ENCODE measurements around the gene RGS7. TPM values are rescaled to one million over a fixed set of nuclear protein-coding genes. Genes with fewer than 3 reads are reported as not detected.
A peak's percentile ranks its signal among the peaks of the same experiment; 100 is the strongest.

Gene RGS7
- total RNA-seq, 1 donor, result 0.36 TPM

- Histone ChIP-seq H3K4me2 (ENCODE audit: insufficient read depth, low read length) (no peak overlapping the region), H4K20me1 (ENCODE audit: insufficient read depth, low read length) (no peaks in the 10 kb centered on the region), H3K27me3 (ENCODE audit: insufficient read depth, low read length) (no peaks in the 10 kb centered on the region), H3K9me3 (ENCODE audit: low read depth, low read length) (no peaks in the 10 kb centered on the region), H3K27ac (ENCODE audit: low read depth, low read length) (no peak overlapping the region), H3K4me1 (ENCODE audit: insufficient read depth, low read length) (peaks cover 9% of the 10 kb centered on the region), H3K36me3 (ENCODE audit: insufficient read depth, low read length) (no peaks in the 10 kb centered on the region), H3K4me3 (ENCODE audit: insufficient read depth, low read length) (no peak overlapping the region), H2AFZ (ENCODE audit: low read length) (no peak overlapping the region), H3K79me2 (ENCODE audit: insufficient read depth, low read length) (no peaks in the 10 kb centered on the region)
- TF ChIP-seq, protein P1, sequence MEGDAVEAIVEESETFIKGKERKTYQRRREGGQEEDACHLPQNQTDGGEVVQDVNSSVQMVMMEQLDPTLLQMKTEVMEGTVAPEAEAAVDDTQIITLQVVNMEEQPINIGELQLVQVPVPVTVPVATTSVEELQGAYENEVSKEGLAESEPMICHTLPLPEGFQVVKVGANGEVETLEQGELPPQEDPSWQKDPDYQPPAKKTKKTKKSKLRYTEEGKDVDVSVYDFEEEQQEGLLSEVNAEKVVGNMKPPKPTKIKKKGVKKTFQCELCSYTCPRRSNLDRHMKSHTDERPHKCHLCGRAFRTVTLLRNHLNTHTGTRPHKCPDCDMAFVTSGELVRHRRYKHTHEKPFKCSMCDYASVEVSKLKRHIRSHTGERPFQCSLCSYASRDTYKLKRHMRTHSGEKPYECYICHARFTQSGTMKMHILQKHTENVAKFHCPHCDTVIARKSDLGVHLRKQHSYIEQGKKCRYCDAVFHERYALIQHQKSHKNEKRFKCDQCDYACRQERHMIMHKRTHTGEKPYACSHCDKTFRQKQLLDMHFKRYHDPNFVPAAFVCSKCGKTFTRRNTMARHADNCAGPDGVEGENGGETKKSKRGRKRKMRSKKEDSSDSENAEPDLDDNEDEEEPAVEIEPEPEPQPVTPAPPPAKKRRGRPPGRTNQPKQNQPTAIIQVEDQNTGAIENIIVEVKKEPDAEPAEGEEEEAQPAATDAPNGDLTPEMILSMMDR (IDR thresholded peaks at IDR 0.05; ENCODE audit: extremely low read depth, low read depth, low read length), result no peak
- DNase-seq (ENCODE audit: insufficient read length, low spot score, missing footprints), result no peak
These were observed 585.6 kb downstream of the RGS7 start for GRCh38 chr1:240771450-240771849.

DNA sequence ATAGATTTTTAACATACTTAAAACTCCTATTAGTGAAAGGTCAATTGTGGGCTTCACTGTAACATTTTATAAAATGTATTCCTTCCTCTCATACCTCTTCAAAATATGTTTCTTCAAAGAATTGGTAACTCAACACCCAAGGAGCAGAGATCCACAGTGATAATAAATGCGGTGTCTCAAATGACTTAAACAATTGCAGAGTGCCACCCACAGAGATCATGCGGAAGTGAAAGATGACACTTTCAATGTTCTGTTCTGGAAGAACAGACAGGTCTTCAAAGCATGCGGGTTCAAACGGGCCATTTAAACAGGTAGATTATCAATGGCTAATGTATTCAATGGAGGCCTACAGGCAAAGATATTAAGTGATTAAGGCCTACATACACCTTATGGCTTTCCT is 588.0 kb downstream of the RGS7 start:
- H3K4me1 ChIP-seq (ENCODE audit: insufficient read depth, low read length), result peaks cover 13% of the 10 kb centered on the region
- no peak for DNase-seq (ENCODE audit: insufficient read length, low spot score, missing footprints)
- TF ChIP-seq, protein P1 (IDR thresholded peaks at IDR 0.05; ENCODE audit: extremely low read depth, low read depth, low read length), result no peak
- no peak overlapping the region for H3K4me3 ChIP-seq (ENCODE audit: insufficient read depth, low read length)
- no peaks in the 10 kb centered on the region for H3K9me3 ChIP-seq (ENCODE audit: low read depth, low read length)
- no peaks in the 10 kb centered on the region for H4K20me1 ChIP-seq (ENCODE audit: insufficient read depth, low read length)
- no peaks in the 10 kb centered on the region for H3K79me2 ChIP-seq (ENCODE audit: insufficient read depth, low read length)
- H3K27ac ChIP-seq (ENCODE audit: low read depth, low read length), result no peak overlapping the region
- no peaks in the 10 kb centered on the region for H3K27me3 ChIP-seq (ENCODE audit: insufficient read depth, low read length)
- no peaks in the 10 kb centered on the region for H3K36me3 ChIP-seq (ENCODE audit: insufficient read depth, low read length)
- no peak overlapping the region for H3K4me2 ChIP-seq (ENCODE audit: insufficient read depth, low read length)
- no peak overlapping the region for H2AFZ ChIP-seq (ENCODE audit: low read length)

DNA sequence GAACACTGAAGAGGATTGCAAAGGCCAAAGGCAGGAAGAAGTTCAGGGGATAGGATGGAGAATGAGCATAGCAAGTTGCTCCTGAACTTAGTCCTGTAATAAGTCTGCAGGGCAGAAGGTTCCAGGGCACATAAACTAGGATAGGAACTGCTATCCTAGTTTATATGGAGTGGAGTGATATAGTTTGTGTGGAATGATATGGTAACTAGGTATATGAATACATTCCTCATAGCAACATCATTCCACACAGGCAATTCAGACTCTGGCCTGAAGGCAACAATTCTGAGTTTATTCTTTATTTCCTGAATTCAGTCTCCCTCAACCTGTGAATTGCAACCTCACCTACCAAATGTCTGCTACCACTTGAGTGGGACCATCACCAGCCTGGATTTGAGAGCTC is 590.2 kb downstream of the RGS7 start:
- Histone ChIP-seq H3K27me3 (ENCODE audit: insufficient read depth, low read length) (no peaks in the 10 kb centered on the region), H3K4me1 (ENCODE audit: insufficient read depth, low read length) (peaks cover 13% of the 10 kb centered on the region), H3K4me2 (ENCODE audit: insufficient read depth, low read length) (no peak overlapping the region), H3K36me3 (ENCODE audit: insufficient read depth, low read length) (no peaks in the 10 kb centered on the region), H3K4me3 (ENCODE audit: insufficient read depth, low read length) (no peak overlapping the region), H3K27ac (ENCODE audit: low read depth, low read length) (peak overlapping the region; percentile 45), H3K79me2 (ENCODE audit: insufficient read depth, low read length) (no peaks in the 10 kb centered on the region), H4K20me1 (ENCODE audit: insufficient read depth, low read length) (no peaks in the 10 kb centered on the region), H3K9me3 (ENCODE audit: low read depth, low read length) (no peaks in the 10 kb centered on the region), H2AFZ (ENCODE audit: low read length) (no peak overlapping the region)
- peak; percentile 88 for DNase-seq (ENCODE audit: insufficient read length, low spot score, missing footprints)
- TF ChIP-seq, protein P1 (IDR thresholded peaks at IDR 0.05; ENCODE audit: extremely low read depth, low read depth, low read length), result no peak

DNA sequence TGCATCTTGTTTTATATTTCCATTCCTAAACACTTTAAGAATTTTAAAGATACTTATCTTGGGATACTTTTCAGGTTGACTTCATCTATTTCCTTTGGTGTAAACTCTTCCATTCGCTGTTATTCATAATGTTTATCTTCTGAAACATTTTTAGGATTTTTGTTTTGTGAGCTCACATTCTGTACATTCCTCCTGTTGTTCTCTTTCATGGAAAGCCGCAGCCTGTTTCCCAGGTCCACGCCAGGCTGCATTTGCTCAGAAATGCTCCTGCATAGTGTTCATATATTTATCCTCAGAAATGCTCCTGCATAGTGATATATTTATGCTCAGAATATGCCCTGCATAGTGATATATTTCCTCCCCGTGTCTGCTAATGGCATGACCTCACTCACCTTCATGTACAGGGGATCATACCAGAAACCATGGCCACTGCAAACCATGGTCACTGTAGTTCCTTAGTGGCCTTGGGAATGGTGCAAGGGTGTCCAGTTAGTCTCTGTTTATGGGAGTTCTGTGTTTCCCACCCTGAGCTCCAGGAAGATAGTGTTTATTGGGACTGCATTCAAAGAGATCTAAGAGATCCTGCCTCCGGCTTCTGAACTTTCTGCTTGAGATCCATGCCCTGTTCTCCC is 591.2 kb downstream of the RGS7 start:
- Histone ChIP-seq H3K27ac (ENCODE audit: low read depth, low read length) (peak overlapping the region; percentile 78), H3K36me3 (ENCODE audit: insufficient read depth, low read length) (no peaks in the 10 kb centered on the region), H4K20me1 (ENCODE audit: insufficient read depth, low read length) (no peaks in the 10 kb centered on the region), H3K79me2 (ENCODE audit: insufficient read depth, low read length) (no peaks in the 10 kb centered on the region), H3K4me2 (ENCODE audit: insufficient read depth, low read length) (peak overlapping the region; percentile 31), H3K4me1 (ENCODE audit: insufficient read depth, low read length) (peaks cover 13% of the 10 kb centered on the region), H3K27me3 (ENCODE audit: insufficient read depth, low read length) (no peaks in the 10 kb centered on the region), H2AFZ (ENCODE audit: low read length) (no peak overlapping the region), H3K4me3 (ENCODE audit: insufficient read depth, low read length) (no peak overlapping the region), H3K9me3 (ENCODE audit: low read depth, low read length) (no peaks in the 10 kb centered on the region)
- TF ChIP-seq, protein P1 (IDR thresholded peaks at IDR 0.05; ENCODE audit: extremely low read depth, low read depth, low read length), result no peak
- peak; percentile 79 for DNase-seq (ENCODE audit: insufficient read length, low spot score, missing footprints)

All from osteoblast (primary cell).